Neutrophil (primary cell): Measurements from ENCODE around the gene RMI2.

ENCODE experiments used
- H3K27ac ChIP-seq: fragments of 200-600 bp; sonication (generic); 2 replicates; pipeline ENCODE4 v1.5.1; 2016; ENCODE audit warnings: mild to moderate bottlenecking, moderate library complexity
- H3K27me3 ChIP-seq: fragments of 200-600 bp; sonication (generic); 2 replicates; pipeline ENCODE4 v1.6.0; 2016; ENCODE audit warnings: mild to moderate bottlenecking
- H3K36me3 ChIP-seq: fragments of 200-600 bp; sonication (generic); 2 replicates; pipeline ENCODE4 v1.5.1; 2017
- H3K4me1 ChIP-seq, 2 experiments: fragments of 200-600 bp in 1 of 2; sonication (generic) in 1 of 2; 1 replicate in 1 of 2; 2 replicates in 1 of 2; pipeline versions ENCODE4 v1.5.1 to v1.6.1; 2013 to 2016; ENCODE audit warnings: low read depth in 1 of 2, low read length in 1 of 2, mild to moderate bottlenecking in 1 of 2, moderate library complexity in 1 of 2; ENCODE audit not compliant: control insufficient read depth in 1 of 2, insufficient read depth in 1 of 2
- H3K4me3 ChIP-seq, 2 experiments: fragments of 200-600 bp in 1 of 2; sonication (generic) in 1 of 2; 1 replicate in 1 of 2; 2 replicates in 1 of 2; pipeline ENCODE4 v1.5.1; 2013 to 2016; ENCODE audit warnings: low read depth in 1 of 2, low read length in 1 of 2, mild to moderate bottlenecking in 1 of 2, moderate library complexity in 1 of 2
- H3K9me3 ChIP-seq: fragments of 200-600 bp; sonication (generic); 2 replicates; pipeline ENCODE4 v1.5.1; 2016
- CTCF ChIP-seq: fragments of 200-600 bp; sonication (generic); IDR thresholded peaks from 2 replicates; pipeline ENCODE4 v1.5.1; 2016; ENCODE audit warnings: antibody characterized with exemption

The RMI2 gene

DNA sequence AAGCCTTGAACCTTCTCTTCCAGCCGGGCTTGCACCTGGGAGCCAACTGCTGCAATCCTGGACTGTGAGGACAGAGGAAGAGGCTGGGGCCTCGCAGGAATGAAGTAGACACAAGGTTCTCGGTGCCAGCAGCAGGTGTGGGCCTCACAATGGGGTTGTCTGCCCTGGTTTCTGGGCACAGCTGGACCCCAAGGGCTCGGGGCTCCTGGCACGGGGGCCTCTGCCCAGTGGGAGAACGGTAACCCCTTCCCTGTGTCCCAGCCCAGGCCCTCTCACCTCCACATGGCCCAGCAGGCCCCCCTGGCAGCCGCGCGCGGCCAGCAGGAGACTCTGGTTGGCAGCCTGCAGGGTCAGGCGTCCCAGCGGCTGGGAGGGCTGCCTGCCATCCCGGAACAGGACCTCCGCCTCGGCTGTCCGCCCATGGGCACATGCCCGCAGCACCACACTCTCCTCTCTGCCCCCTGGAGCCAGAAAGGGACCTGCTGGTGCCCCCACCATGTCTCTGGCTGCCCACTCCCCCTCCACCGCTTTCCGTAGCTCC is 46.9 kb downstream of the RMI2 start:
- Histone ChIP-seq H3K4me3 (no peak overlapping the region), H3K36me3 (peaks cover 6% of the 10 kb centered on the region), H3K4me1 (no peaks in the 10 kb centered on the region), H3K9me3 (no peaks in the 10 kb centered on the region), H3K27ac (no peak overlapping the region), H3K27me3 (peaks cover 4% of the 10 kb centered on the region)
- TF ChIP-seq CTCF = no peak

GRCh38 chr16:11393366-11393765 is 48.1 kb downstream of the RMI2 start:
- no peak overlapping the region for H3K4me3 ChIP-seq
- TF ChIP-seq CTCF = no peak
- no peaks in the 10 kb centered on the region for H3K4me1 ChIP-seq
- no peaks in the 10 kb centered on the region for H3K27me3 ChIP-seq
- H3K9me3 ChIP-seq = no peaks in the 10 kb centered on the region
- H3K36me3 ChIP-seq = peaks cover 6% of the 10 kb centered on the region
- no peak overlapping the region for H3K27ac ChIP-seq

- Histone ChIP-seq H3K27ac (no peak overlapping the region), H3K36me3 (peaks cover 6% of the 10 kb centered on the region), H3K9me3 (no peaks in the 10 kb centered on the region), H3K27me3 (no peaks in the 10 kb centered on the region), H3K4me3 (no peak overlapping the region), H3K4me1 (no peaks in the 10 kb centered on the region)
- no peak for TF ChIP-seq CTCF
Observed at GRCh38 chr16:11393861-11394592, 48.8 kb downstream of the RMI2 start.

- no peaks in the 10 kb centered on the region for H3K27me3 ChIP-seq
- no peak for TF ChIP-seq CTCF
Observed at GRCh38 chr16:11394593-11394960, 49.3 kb downstream of the RMI2 start.

DNA sequence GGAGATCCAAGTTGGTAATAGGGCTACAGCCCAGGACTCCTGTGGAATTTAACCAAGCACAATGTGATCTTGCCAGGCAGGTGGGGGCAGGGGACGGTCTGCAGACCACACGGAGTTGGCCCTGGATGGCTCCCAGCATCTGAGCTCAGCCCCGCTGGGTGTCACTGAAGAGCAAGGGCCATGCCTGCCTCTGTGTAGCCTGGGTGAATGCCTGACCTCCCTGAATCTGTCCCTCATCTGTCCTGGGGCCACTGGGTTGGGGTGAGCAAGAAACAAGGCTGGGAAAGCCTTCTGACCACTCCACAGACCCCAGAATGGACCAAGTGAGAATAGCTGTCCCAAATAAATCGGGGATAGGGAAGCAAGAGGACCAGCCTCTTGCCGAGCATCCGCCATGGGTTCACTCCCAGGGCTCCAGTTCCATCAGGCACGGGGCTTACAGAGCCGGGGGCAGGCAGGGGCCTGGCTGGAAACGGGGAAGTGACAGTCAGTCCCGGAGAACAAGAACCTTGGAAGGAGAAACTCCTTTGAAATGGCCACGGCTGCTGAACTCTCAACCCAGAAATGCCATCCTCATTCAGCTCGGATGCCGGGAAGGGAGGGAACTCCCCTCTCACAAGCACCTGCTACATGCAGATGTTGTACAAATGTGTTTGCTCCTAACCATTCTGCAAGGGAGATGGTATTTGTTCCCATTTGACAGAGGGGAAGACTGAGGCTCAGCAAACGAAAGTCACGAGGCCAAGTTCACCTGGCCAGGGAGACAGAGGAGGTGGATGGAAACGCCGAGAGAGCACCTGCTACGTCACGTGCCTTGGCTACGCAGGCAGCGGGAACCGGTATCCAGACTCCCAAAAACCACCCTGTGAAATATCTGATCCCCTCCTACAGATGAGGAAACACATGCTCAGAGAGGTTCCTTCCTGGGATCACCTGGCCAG is 50.0 kb downstream of the RMI2 start:
- H3K4me3 ChIP-seq = no peak overlapping the region
- H3K36me3 ChIP-seq = peaks cover 6% of the 10 kb centered on the region
- no peaks in the 10 kb centered on the region for H3K9me3 ChIP-seq
- no peak for TF ChIP-seq CTCF
- H3K27me3 ChIP-seq = no peaks in the 10 kb centered on the region
- no peak overlapping the region for H3K27ac ChIP-seq
- H3K4me1 ChIP-seq = no peaks in the 10 kb centered on the region

More at GRCh38 chr16:11394593-11394960, 49.3 kb downstream of the RMI2 start:
- Histone ChIP-seq H3K36me3 (peaks cover 6% of the 10 kb centered on the region), H3K27ac (no peak overlapping the region), H3K4me3 (no peak overlapping the region), H3K9me3 (no peaks in the 10 kb centered on the region), H3K4me1 (no peaks in the 10 kb centered on the region)
